SK-N-SH (cell line): ENCODE data around the gene TBCE. TPM values are rescaled to one million over a fixed set of nuclear protein-coding genes. Genes with fewer than 3 reads are reported as not detected.

Experiments used
- CHD2 ChIP-seq: fragments of 150-350 bp; IDR thresholded peaks from 2 replicates; pipeline ENCODE4 v1.6.1; 2018; ENCODE audit warnings: low read length; ENCODE audit not compliant: partially characterized antibody
- ELF1 ChIP-seq: IDR thresholded peaks from 2 replicates; pipeline ENCODE4 v1.4.0; 2012
- EZH2phosphoT487 ChIP-seq: fragments of 200-600 bp; sonication (generic); IDR thresholded peaks from 2 replicates; pipeline ENCODE4 v1.6.1; 2017; ENCODE audit warnings: low read depth, mixed run types, mild to moderate bottlenecking, antibody characterized with exemption, moderate library complexity, borderline replicate concordance
- FOSL2 ChIP-seq: IDR thresholded peaks from 2 replicates; pipeline ENCODE4 v1.4.0; 2012; ENCODE audit warnings: low read depth, mild to moderate bottlenecking, moderate library complexity, borderline replicate concordance
- FOXM1 ChIP-seq: IDR thresholded peaks from 2 replicates; pipeline ENCODE4 v1.4.0; 2012; ENCODE audit warnings: low read depth, mild to moderate bottlenecking
- GABPA ChIP-seq: IDR thresholded peaks from 2 replicates; pipeline ENCODE4 v1.4.0; 2012; ENCODE audit warnings: low read depth, mild to moderate bottlenecking
- GATA2 ChIP-seq: sonication (generic); formaldehyde crosslinking; IDR thresholded peaks from 2 replicates; pipeline ENCODE4 v1.5.0; 2020; ENCODE audit warnings: mild to moderate bottlenecking, missing genetic modification reagents
- MXI1 ChIP-seq: IDR thresholded peaks from 2 replicates; pipeline ENCODE4 v1.6.1; 2012; ENCODE audit warnings: mild to moderate bottlenecking, low read depth, low read length, improper control_type of control experiment
- NFIC ChIP-seq: IDR thresholded peaks from 2 replicates; pipeline ENCODE4 v1.4.0; 2012; ENCODE audit warnings: borderline replicate concordance
- NRF1 ChIP-seq: IDR thresholded peaks from 2 replicates; pipeline ENCODE4 v1.6.1; 2012; ENCODE audit warnings: low read depth, mild to moderate bottlenecking, low read length
- RAD21 ChIP-seq: IDR thresholded peaks from 2 replicates; pipeline ENCODE4 v1.6.1; 2012; ENCODE audit warnings: mild to moderate bottlenecking, low read length
- RFX5 ChIP-seq: IDR thresholded peaks from 2 replicates; pipeline ENCODE4 v1.6.1; 2012; ENCODE audit warnings: mild to moderate bottlenecking, improper control_type of control experiment, low read length
- RXRA ChIP-seq: IDR thresholded peaks from 2 replicates; pipeline ENCODE4 v1.4.0; 2012; ENCODE audit warnings: low read depth, mild to moderate bottlenecking, borderline replicate concordance
- SIN3A ChIP-seq: IDR thresholded peaks from 2 replicates; pipeline ENCODE4 v1.6.1; 2012; ENCODE audit warnings: low read depth, mild to moderate bottlenecking, low read length, moderate library complexity, borderline replicate concordance
- TAF1 ChIP-seq: IDR thresholded peaks from 2 replicates; pipeline ENCODE4 v1.6.1; 2012; ENCODE audit warnings: low read depth, mild to moderate bottlenecking, low read length, moderate library complexity, borderline replicate concordance
- TCF12 ChIP-seq: IDR thresholded peaks from 2 replicates; pipeline ENCODE4 v1.4.0; 2012
- TEAD4 ChIP-seq: IDR thresholded peaks from 2 replicates; pipeline ENCODE4 v1.4.0; 2012; ENCODE audit warnings: mild to moderate bottlenecking, borderline replicate concordance; ENCODE audit not compliant: insufficient read depth
- polyA plus RNA-seq, 3 experiments: library from polyadenylated mRNA; depleted of rRNA; stranded (reverse); fragments of >200 nt; gene quantifications; 2 replicates each; pipeline ENCODE4 v1.2.3, GENCODE V29; 2012
- TF ChIP-seq, protein P1 (sequence below): IDR thresholded peaks from 2 replicates; pipeline ENCODE4 v1.4.0; 2012; ENCODE audit warnings: low read depth, borderline replicate concordance
- TF ChIP-seq, protein P2 (sequence below): IDR thresholded peaks from 2 replicates; pipeline ENCODE4; 2012
- TF ChIP-seq, protein P3 (sequence below): IDR thresholded peaks from 2 replicates; pipeline ENCODE4 v1.4.0; 2012; ENCODE audit warnings: low read depth
- TF ChIP-seq, protein P4 (sequence below): fragments of 150-350 bp; IDR thresholded peaks from 2 replicates; pipeline ENCODE4 v1.6.1; 2017; ENCODE audit warnings: antibody characterized with exemption, low read length, low read depth, borderline replicate concordance
- TF ChIP-seq, protein P5 (sequence below): fragments of 200-600 bp; sonication (generic); IDR thresholded peaks from 2 replicates; pipeline ENCODE4 v1.6.1; 2017; ENCODE audit warnings: antibody characterized with exemption, mild to moderate bottlenecking, moderate library complexity

The TBCE gene
- polyA plus RNA-seq, 1 of the 3 experiments (the other 2 are of a cell fraction), result 18.3 TPM

DNA sequence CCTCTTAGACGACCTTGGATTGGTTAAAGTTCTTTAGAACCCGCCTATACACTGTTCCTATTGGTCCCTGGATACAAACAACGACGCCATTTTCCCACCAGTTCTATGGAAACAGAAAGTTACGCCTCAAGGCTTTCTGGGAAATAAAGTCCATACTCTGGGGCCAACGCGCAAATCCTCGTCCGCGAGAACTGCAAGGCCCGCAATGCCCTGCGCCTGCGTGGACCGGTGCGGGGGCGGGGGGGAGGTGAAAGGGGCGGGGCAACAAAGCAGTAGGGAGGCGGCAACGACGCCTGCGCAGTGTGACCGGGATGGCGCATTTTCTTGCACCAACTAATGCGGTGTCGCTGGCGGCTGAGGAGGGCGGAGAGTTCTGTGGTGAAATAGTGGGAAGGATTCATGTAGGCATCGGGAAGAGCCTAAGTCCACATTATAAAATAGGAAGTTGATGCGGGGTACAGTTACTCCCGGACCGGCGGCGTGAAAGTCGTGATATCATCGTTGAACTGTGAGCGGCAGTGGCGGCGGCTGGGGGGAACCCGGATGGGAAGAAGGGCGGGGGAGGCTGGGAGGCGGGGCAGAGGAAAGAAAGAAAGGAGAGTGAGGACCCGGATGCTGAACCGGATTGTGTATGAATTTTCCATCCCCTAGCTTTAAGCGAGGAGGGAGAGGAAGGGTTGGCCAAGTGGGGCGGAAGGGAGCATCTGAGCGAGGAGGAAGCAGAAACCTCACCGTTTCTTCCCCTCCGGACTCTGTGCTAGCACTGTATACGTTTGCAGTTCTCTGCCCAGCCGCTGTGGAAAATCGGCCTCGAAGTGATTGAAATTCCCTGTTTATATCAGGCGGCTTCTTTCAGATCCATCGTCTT is 38.7 kb upstream of the TBCE start, which contains the start of gene GGPS1 (continued):
- TF ChIP-seq, protein P1, sequence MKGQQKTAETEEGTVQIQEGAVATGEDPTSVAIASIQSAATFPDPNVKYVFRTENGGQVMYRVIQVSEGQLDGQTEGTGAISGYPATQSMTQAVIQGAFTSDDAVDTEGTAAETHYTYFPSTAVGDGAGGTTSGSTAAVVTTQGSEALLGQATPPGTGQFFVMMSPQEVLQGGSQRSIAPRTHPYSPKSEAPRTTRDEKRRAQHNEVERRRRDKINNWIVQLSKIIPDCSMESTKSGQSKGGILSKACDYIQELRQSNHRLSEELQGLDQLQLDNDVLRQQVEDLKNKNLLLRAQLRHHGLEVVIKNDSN, result no peak
- TF ChIP-seq FOSL2 (no peak), GABPA (peak; percentile 89), FOXM1 (no peak), RXRA (no peak), NFIC (no peak), RAD21 (no peak), SIN3A (no peak), ELF1 (peak; percentile 68), EZH2phosphoT487 (no peak), RFX5 (peak; percentile 52; the same call in 1 of the 2 replicates), CHD2 (peak; percentile 68), TEAD4 (no peak), MXI1 (peak; percentile 91), TCF12 (no peak), NRF1 (peak; percentile 71), TAF1 (no peak; the same call in 1 of the 2 replicates), GATA2 (CRISPR knock-in tag) (no peak)
- TF ChIP-seq, protein P2, sequence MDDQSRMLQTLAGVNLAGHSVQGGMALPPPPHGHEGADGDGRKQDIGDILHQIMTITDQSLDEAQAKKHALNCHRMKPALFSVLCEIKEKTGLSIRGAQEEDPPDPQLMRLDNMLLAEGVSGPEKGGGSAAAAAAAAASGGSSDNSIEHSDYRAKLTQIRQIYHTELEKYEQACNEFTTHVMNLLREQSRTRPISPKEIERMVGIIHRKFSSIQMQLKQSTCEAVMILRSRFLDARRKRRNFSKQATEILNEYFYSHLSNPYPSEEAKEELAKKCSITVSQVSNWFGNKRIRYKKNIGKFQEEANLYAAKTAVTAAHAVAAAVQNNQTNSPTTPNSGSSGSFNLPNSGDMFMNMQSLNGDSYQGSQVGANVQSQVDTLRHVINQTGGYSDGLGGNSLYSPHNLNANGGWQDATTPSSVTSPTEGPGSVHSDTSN, result peak; percentile 26
- TF ChIP-seq, protein P3, sequence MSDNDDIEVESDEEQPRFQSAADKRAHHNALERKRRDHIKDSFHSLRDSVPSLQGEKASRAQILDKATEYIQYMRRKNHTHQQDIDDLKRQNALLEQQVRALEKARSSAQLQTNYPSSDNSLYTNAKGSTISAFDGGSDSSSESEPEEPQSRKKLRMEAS, result peak; percentile 34; the same call in 1 of the 2 replicates
- TF ChIP-seq, protein P4, sequence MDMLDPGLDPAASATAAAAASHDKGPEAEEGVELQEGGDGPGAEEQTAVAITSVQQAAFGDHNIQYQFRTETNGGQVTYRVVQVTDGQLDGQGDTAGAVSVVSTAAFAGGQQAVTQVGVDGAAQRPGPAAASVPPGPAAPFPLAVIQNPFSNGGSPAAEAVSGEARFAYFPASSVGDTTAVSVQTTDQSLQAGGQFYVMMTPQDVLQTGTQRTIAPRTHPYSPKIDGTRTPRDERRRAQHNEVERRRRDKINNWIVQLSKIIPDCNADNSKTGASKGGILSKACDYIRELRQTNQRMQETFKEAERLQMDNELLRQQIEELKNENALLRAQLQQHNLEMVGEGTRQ, result no peak
- TF ChIP-seq, protein P5, sequence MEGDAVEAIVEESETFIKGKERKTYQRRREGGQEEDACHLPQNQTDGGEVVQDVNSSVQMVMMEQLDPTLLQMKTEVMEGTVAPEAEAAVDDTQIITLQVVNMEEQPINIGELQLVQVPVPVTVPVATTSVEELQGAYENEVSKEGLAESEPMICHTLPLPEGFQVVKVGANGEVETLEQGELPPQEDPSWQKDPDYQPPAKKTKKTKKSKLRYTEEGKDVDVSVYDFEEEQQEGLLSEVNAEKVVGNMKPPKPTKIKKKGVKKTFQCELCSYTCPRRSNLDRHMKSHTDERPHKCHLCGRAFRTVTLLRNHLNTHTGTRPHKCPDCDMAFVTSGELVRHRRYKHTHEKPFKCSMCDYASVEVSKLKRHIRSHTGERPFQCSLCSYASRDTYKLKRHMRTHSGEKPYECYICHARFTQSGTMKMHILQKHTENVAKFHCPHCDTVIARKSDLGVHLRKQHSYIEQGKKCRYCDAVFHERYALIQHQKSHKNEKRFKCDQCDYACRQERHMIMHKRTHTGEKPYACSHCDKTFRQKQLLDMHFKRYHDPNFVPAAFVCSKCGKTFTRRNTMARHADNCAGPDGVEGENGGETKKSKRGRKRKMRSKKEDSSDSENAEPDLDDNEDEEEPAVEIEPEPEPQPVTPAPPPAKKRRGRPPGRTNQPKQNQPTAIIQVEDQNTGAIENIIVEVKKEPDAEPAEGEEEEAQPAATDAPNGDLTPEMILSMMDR, result no peak; the same call in 1 of the 2 replicates
